NOMO-1 treated with DMSO at 0.1 percent for 48 hours (cell line): ENCODE measurements around the gene OR5A2.
"Not testable (repeated sequence)": the region's sequence is repeated elsewhere in the genome, so short reads cannot be mapped to it uniquely, and the experiment has no call there.

Experiments
- DNase-seq: peaks from one replicate; lab custom pipeline; 2025; ENCODE audit not compliant: unreplicated experiment; lab: John Stamatoyannopoulos, UW

OR5A2 gene

GRCh38 chr11:59394186-59394585 lies 32.0 kb downstream of the OR5A2 start:
- no peak for DNase-seq

DNA sequence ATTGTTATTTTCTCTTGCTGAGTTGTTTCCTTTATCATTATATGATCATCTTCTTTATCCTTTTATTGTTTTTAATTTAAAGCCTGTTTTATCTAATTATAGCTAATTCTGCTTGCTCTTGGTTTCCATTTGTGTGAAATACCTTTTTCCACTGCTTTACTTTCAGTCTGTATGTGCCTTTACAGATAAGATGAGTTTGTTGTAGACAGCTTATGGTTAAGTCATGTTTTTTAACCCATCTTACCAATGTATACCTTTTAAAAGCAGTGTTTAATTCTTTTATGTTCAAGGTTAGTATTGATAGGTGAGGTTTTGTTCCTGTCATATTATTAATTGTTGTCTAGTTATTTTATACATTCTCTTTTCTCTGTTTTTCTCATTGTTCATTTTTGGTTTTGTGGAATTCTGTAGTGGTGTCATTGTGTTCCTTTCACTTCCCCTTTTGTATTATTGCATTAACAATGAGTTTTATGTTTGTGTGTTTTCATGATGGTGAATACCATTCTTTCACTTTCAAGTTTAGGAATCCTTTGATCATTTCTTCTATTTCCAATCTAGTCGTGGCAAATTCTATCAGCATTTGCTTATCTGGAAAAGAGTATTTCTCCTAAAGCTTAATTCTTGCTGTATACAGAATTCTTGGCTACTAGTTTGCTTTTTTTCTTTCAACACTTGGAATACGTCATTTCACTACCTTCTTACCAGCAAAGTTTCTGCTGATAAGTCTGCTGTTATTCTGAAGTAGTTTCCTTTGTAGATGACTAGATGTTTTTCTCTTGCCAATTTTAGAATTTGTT lies 45.8 kb downstream of the OR5A2 start:
- DNase-seq = peak; percentile 60

DNA sequence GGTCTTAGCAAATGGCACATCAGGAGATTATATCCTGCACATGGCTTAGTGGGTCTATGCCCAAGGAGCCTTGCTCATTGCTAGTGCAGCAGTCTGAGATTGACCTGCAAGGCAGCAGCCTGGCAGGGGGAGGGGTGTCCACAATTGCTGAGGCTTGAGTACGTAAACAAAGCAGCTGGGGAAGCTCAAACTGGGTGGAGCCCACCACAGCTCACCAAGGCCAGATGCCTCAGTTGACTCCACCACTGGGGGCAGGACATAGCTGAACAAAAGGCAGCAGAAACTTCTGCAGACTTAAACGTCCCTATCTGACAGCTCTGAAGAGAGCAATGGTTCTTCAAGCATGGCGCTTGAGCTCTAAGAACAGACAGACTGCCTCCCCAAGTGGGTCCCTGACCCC lies 53.9 kb downstream of the OR5A2 start:
- DNase-seq = not testable (repeated sequence)

DNA sequence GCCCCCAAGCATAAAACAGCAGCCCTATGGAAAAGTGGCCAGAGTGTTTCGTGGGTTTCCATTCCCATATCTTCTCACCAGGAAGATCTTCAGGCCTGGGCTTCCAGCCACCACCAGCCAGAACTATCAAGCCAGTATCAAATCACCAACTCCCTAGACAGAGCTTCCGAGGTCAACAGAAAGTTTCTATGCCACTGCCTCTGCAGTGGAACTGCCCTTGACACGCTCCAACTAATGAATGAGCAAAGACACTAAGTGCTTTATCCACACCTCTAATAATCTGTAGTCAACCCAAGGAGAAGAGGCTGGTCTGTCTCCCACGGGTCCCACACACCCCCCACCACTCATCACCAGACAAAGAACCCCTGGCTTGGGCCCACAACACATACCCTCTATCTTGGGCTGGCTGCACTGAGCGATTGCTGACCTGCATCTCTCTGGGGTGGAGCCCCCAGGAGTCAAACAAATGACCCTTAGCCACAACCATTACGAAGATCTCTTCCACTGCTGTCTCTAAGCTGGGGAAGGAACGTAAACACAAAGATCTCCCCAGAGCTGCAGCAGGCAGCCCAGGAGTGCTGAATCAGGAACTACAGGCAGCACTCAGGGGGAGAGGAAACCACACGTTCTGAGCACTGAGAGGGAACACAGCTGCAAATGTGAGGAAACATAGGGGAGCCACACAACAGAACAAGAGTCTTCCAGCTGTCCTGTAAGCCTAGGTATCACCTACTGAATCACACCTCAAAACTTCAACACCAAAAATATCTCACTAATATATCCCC lies 57.8 kb downstream of the OR5A2 start:
- peak; percentile 47 for DNase-seq
